Activated naive CD8-positive, alpha-beta T cell treated with anti-CD3 and anti-CD28 coated beads, Interleukin-2, amount 10 ng/mL, durations not matched to agents 7 days and 5 days (primary cell): Measurements from ENCODE around the gene WT1. TPM values are rescaled to one million over a fixed set of nuclear protein-coding genes. Genes with fewer than 3 reads are reported as not detected.

Source experiments
- ATAC-seq: fragments of 150-1000 bp; cut with Tn5 transposase; one replicate; pipeline ENCODE4 v1.10.0; 2021; ENCODE audit warnings: low read depth, moderate library complexity
- POLR2A ChIA-PET: fragments of 350-600 bp; sonication (Branson Sonifier 250); formaldehyde crosslinking; loops from one replicate; lab custom pipeline; 2021; ENCODE audit warnings: antibody characterized with exemption; lab: Charles Lee
- DNase-seq: peaks from one replicate; pipeline ENCODE4 v3.0.0; 2021
- H3K27ac Mint-ChIP-seq: one replicate; pipeline ENCODE4 v1.8.0; 2022; ENCODE audit warnings: mild to moderate bottlenecking, mixed read lengths
- H3K27me3 Mint-ChIP-seq: one replicate; pipeline ENCODE4 v1.8.0; 2022; ENCODE audit warnings: mild to moderate bottlenecking, moderate library complexity, mixed read lengths
- H3K36me3 Mint-ChIP-seq: one replicate; pipeline ENCODE4 v1.8.0; 2021; ENCODE audit warnings: mild to moderate bottlenecking, mixed read lengths
- H3K4me1 Mint-ChIP-seq: one replicate; pipeline ENCODE4 v1.8.0; 2021; ENCODE audit warnings: mixed read lengths
- H3K4me3 Mint-ChIP-seq: one replicate; pipeline ENCODE4 v1.8.0; 2022; ENCODE audit warnings: mild to moderate bottlenecking, moderate library complexity, mixed read lengths
- H3K9me3 Mint-ChIP-seq: one replicate; pipeline ENCODE4 v1.8.0; 2021; ENCODE audit warnings: mixed read lengths
- total RNA-seq, 2 experiments: library from RNA; stranded (reverse); gene quantifications; one replicate each; pipeline ENCODE4 v1.2.3, GENCODE V29; 2021

WT1 gene
- total RNA-seq, 2 experiments from 2014 or later = not detected

DNA sequence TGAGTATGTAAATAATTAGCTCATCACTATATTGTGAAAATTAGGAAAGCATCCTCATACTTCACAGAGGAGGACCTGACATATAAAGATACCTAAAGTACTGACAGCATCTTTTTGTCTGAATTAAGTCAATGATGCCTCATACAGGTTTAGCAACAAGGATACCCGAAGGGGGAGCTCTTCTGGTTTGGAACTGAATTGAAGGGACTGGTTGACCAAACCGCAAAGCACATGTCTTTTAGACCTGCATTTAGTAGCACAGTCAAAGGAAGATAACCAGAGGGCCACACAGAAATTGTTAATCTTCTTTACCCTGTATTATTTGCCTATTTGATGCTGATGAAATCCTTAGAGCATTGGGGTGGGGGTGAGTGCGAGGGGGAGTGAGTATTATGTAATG, 12.9 kb upstream of the WT1 start:
- H3K27me3 Mint-ChIP-seq = peaks cover 10% of the 10 kb centered on the region
- no peak overlapping the region for H3K4me3 Mint-ChIP-seq
- H3K9me3 Mint-ChIP-seq = no peaks in the 10 kb centered on the region
- H3K27ac Mint-ChIP-seq = no peak overlapping the region
- DNase-seq = no peak
- POLR2A ChIA-PET = no interaction called here
- no peaks in the 10 kb centered on the region for H3K36me3 Mint-ChIP-seq
- no peak for ATAC-seq
- H3K4me1 Mint-ChIP-seq = no peaks in the 10 kb centered on the region

DNA sequence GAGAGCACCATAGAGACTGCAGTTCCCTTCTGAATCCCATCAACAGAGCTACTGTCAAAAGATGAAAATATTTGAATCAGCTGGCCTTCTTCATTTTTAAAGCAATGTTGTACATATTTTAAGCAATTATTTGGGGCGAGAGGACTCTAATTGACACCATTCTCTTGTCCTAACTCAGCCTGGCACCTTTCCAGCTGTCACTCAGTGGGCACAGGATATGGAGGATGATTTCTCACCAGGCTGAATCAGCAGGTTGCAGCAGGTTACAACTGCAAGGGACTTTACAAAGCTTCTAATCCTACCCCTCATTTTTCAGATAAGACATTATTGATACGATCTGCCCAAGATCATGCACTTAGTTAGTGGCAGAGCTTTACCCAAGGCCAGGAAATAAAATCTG, 11.9 kb upstream of the WT1 start:
- POLR2A ChIA-PET = no interaction called here

GRCh38 chr11:32446227-32446626, 10.9 kb upstream of the WT1 start:
- Mint-ChIP-seq H3K27me3 (peaks cover 24% of the 10 kb centered on the region), H3K27ac (no peak overlapping the region), H3K4me1 (no peaks in the 10 kb centered on the region), H3K36me3 (no peaks in the 10 kb centered on the region), H3K9me3 (no peaks in the 10 kb centered on the region), H3K4me3 (no peak overlapping the region)
- POLR2A ChIA-PET = no interaction called here
- ATAC-seq (no peak), DNase-seq (no peak)

More for the DNA sequence above, 11.9 kb upstream of the WT1 start:
- peaks cover 18% of the 10 kb centered on the region for H3K27me3 Mint-ChIP-seq
- H3K36me3 Mint-ChIP-seq = no peaks in the 10 kb centered on the region
- ATAC-seq (no peak), DNase-seq (no peak)
- no peak overlapping the region for H3K4me3 Mint-ChIP-seq
- H3K9me3 Mint-ChIP-seq = no peaks in the 10 kb centered on the region
- H3K4me1 Mint-ChIP-seq = no peaks in the 10 kb centered on the region
- H3K27ac Mint-ChIP-seq = no peak overlapping the region

GRCh38 chr11:32444186-32444585, 8.8 kb upstream of the WT1 start:
- peaks cover 3% of the 10 kb centered on the region for H3K4me1 Mint-ChIP-seq
- no peak for DNase-seq
- peaks cover 44% of the 10 kb centered on the region for H3K27me3 Mint-ChIP-seq
- H3K9me3 Mint-ChIP-seq = no peaks in the 10 kb centered on the region
- no peak overlapping the region for H3K27ac Mint-ChIP-seq
- H3K36me3 Mint-ChIP-seq = no peaks in the 10 kb centered on the region
- no peak overlapping the region for H3K4me3 Mint-ChIP-seq
- POLR2A ChIA-PET = no interaction called here
- ATAC-seq = no peak

DNA sequence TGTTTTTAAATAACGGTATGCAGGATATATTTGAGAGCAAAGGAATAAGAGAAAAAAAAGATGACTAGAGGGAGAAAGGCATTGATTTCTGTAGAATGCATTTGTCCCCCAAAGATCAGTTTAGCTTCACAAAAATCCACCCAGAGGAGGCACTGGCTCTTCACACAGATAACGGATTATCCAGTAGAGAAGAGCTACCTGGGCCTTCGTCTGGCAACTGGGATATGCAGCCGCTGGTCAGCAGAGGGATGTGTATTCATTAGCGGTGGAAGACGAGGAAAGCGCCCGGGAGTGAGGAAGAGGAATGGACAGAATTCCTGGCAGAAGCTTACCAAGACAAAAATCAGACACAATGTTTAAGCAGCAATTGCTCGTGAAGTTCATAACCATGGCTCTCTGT, 5.6 kb upstream of the WT1 start:
- Mint-ChIP-seq H3K4me1 (peaks cover 12% of the 10 kb centered on the region), H3K27ac (no peak overlapping the region), H3K9me3 (no peaks in the 10 kb centered on the region), H3K27me3 (peaks cover 74% of the 10 kb centered on the region), H3K36me3 (no peaks in the 10 kb centered on the region), H3K4me3 (no peak overlapping the region)
- POLR2A ChIA-PET = no interaction called here
- no peak for ATAC-seq
- no peak for DNase-seq

- no peaks in the 10 kb centered on the region for H3K36me3 Mint-ChIP-seq
- ATAC-seq = no peak
- DNase-seq = no peak
- no peaks in the 10 kb centered on the region for H3K9me3 Mint-ChIP-seq
- H3K27me3 Mint-ChIP-seq = peaks cover 77% of the 10 kb centered on the region
- POLR2A ChIA-PET = no interaction called here
- H3K4me3 Mint-ChIP-seq = no peak overlapping the region
- peaks cover 15% of the 10 kb centered on the region for H3K4me1 Mint-ChIP-seq
- no peak overlapping the region for H3K27ac Mint-ChIP-seq
Observed at GRCh38 chr11:32440312-32440908, 5.1 kb upstream of the WT1 start.

GRCh38 chr11:32439501-32440210, 4.3 kb upstream of the WT1 start:
- peak overlapping the region; percentile 1 for H3K4me3 Mint-ChIP-seq

GRCh38 chr11:32438866-32439489, 3.6 kb upstream of the WT1 start:
- no peaks in the 10 kb centered on the region for H3K36me3 Mint-ChIP-seq

More at GRCh38 chr11:32439501-32440210, 4.3 kb upstream of the WT1 start:
- no peak for ATAC-seq
- DNase-seq = no peak
- POLR2A ChIA-PET = no interaction called here
- H3K36me3 Mint-ChIP-seq = no peaks in the 10 kb centered on the region
- no peaks in the 10 kb centered on the region for H3K9me3 Mint-ChIP-seq
- no peak overlapping the region for H3K27ac Mint-ChIP-seq
- H3K4me1 Mint-ChIP-seq = peaks cover 15% of the 10 kb centered on the region
- peaks cover 78% of the 10 kb centered on the region for H3K27me3 Mint-ChIP-seq

GRCh38 chr11:32438346-32438865, 3.1 kb upstream of the WT1 start:
- peak overlapping the region; percentile 18 for H3K27ac Mint-ChIP-seq
- peaks cover 19% of the 10 kb centered on the region for H3K4me1 Mint-ChIP-seq
- peaks cover 86% of the 10 kb centered on the region for H3K27me3 Mint-ChIP-seq
- no peaks in the 10 kb centered on the region for H3K9me3 Mint-ChIP-seq
- no peaks in the 10 kb centered on the region for H3K36me3 Mint-ChIP-seq
- POLR2A ChIA-PET = no interaction called here
- no peak for ATAC-seq
- DNase-seq = no peak
- H3K4me3 Mint-ChIP-seq = peak overlapping the region; percentile 55

More at GRCh38 chr11:32438866-32439489, 3.6 kb upstream of the WT1 start:
- no peak for DNase-seq
- Mint-ChIP-seq H3K4me1 (peaks cover 15% of the 10 kb centered on the region), H3K27ac (no peak overlapping the region), H3K4me3 (no peak overlapping the region), H3K27me3 (peaks cover 84% of the 10 kb centered on the region), H3K9me3 (no peaks in the 10 kb centered on the region)
- ATAC-seq = no peak
- POLR2A ChIA-PET = no interaction called here

DNA sequence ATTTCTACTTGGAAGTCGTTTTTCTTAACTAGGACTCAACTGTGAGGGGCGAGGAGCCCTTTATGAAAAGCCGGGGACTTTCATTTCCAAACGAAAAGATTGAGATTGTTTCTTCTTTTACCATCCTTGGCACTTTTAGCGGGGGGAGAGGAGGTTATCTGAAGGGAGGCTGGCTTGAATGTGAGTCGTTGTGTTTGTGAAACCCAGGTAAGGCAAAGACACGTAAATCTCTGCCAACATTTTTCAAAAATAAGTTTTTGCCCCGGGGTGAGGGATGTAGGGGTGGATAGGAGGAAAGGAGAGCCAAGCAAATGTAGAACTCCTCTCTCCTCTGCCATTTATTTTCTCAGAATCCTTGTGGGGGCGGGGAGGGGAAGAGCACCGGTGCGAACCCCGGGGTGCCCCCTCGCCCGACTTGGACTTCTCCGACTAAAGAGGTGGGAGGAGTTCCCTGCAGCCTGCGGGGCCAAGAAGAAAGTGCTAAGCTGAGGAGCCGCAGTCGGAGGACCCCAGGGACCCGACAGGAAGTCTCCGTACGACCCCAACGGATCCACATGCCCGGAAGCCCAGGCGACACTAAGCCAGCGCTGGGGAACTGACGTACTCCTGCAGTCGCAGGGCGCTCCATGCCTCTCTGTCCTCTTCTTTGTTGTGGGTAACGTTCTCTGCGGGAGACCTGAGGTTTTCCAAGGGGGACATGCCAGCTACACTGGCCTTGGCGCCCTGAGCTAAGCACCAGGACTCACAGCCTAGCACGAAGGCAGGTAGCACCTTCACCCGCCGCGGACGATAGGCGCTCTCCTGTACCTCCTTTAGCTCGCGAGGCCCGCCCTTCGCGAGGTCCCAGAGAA, 2.4 kb upstream of the WT1 start:
- no peaks in the 10 kb centered on the region for H3K36me3 Mint-ChIP-seq
- no peaks in the 10 kb centered on the region for H3K9me3 Mint-ChIP-seq
- no peak for DNase-seq
- H3K27ac Mint-ChIP-seq = peak overlapping the region; percentile 18
- H3K4me1 Mint-ChIP-seq = peaks cover 24% of the 10 kb centered on the region
- POLR2A ChIA-PET = no interaction called here
- H3K27me3 Mint-ChIP-seq = peaks cover 86% of the 10 kb centered on the region
- no peak for ATAC-seq
- peak overlapping the region; percentile 55 for H3K4me3 Mint-ChIP-seq

- peaks cover 24% of the 10 kb centered on the region for H3K4me1 Mint-ChIP-seq
Observed at GRCh38 chr11:32436751-32437494, 1.6 kb upstream of the WT1 start.

GRCh38 chr11:32435942-32436750, 807 bp upstream of the WT1 start:
- no peak for DNase-seq
- peak overlapping the region; percentile 54 for H3K27ac Mint-ChIP-seq
- H3K27me3 Mint-ChIP-seq = peaks cover 87% of the 10 kb centered on the region
- POLR2A ChIA-PET = no interaction called here
- H3K4me3 Mint-ChIP-seq = peak overlapping the region; percentile 40
- H3K36me3 Mint-ChIP-seq = no peaks in the 10 kb centered on the region
- H3K4me1 Mint-ChIP-seq = peaks cover 24% of the 10 kb centered on the region
- H3K9me3 Mint-ChIP-seq = no peaks in the 10 kb centered on the region
- ATAC-seq = no peak

More at GRCh38 chr11:32436751-32437494, 1.6 kb upstream of the WT1 start:
- no peaks in the 10 kb centered on the region for H3K9me3 Mint-ChIP-seq
- no peak for DNase-seq
- H3K36me3 Mint-ChIP-seq = no peaks in the 10 kb centered on the region
- POLR2A ChIA-PET = no interaction called here
- ATAC-seq = no peak
- peak overlapping the region; percentile 42 for H3K27ac Mint-ChIP-seq
- H3K27me3 Mint-ChIP-seq = peaks cover 87% of the 10 kb centered on the region
- H3K4me3 Mint-ChIP-seq = peak overlapping the region; percentile 40
